MM.1S (cell line): Measurements from ENCODE around the gene POLE4.

Source experiments
- CTCF ChIP-seq: fragments of 300-600 bp; sonication (generic); IDR thresholded peaks from 2 replicates; pipeline ENCODE4 v1.5.1; 2016; ENCODE audit warnings: antibody characterized with exemption, low read length, mixed read lengths
- EZH2 ChIP-seq: fragments of 300-600 bp; sonication (generic); optimal IDR thresholded peaks from 2 replicates; pipeline ENCODE3; 2017; ENCODE audit warnings: low read depth, mild to moderate bottlenecking, antibody characterized with exemption, low read length, mixed read lengths
- EZH2phosphoT487 ChIP-seq: fragments of 300-600 bp; sonication (generic); IDR thresholded peaks from 2 replicates; pipeline ENCODE4 v1.6.1; 2018; ENCODE audit warnings: antibody characterized with exemption, low read length

- TF ChIP-seq CTCF (no peak), EZH2 (no peak), EZH2phosphoT487 (no peak)
Observed at GRCh38 chr2:74939919-74940812, 18.3 kb upstream of the POLE4 start.
